ENCODE results near the gene GARIN5A.

Gene GARIN5A

DNA sequence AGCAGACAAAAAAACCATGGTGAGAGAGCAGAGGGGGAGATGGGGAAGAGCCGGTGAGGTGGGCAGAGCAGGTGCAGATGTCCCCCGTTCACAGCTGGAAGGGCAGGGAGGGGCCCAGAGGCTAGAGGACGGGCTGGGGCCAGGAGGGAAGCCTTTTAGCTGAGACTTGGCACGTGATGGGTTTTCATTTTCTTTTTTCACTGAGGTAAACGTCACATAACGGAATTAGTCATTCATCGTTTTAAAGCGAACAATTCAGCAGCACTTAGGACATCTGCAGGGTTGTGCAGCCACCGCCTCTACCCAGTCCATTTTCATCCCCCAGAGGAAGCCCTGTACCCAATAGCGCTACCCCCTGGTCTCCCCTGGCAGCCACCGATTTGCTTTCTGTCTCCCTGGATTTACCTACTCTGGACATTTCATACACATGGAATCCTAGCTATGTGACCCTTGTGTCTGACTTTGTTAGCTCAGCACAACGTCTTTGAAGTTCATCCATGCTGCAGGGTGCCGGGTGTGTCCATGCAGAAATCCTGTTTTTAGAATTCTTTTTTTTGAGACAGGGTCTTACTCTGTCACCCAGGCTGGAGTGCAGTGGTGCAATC, 16.4 kb downstream of the GARIN5A start:
- peaks cover 14% of the 10 kb centered on the region for H3F3A ChIP-seq (ENCODE audit: control insufficient read depth, insufficient read depth)
- H3K27ac ChIP-seq (ENCODE audit: low read depth, low read length) = peak overlapping the region; percentile 87
- H3K4me2 ChIP-seq (ENCODE audit: low read length) = peak overlapping the region; percentile 59
- no peaks in the 10 kb centered on the region for H3K9me3 ChIP-seq (ENCODE audit: control insufficient read depth, insufficient read depth, low read length)
- H3K36me3 ChIP-seq (ENCODE audit: control insufficient read depth, low read length) = peaks cover 41% of the 10 kb centered on the region
- H3K27me3 ChIP-seq (ENCODE audit: control insufficient read depth, low read length) = no peaks in the 10 kb centered on the region
- no peaks in the 10 kb centered on the region for H3K9me2 ChIP-seq (replicated peaks; ENCODE audit: control insufficient read depth, low read length)
- peaks cover 27% of the 10 kb centered on the region for H3K4me1 ChIP-seq (ENCODE audit: control insufficient read depth, low read length)
- H3K79me2 ChIP-seq (ENCODE audit: control insufficient read depth, low read length) = no peaks in the 10 kb centered on the region
- H3K4me3 ChIP-seq (ENCODE audit: low read length) = peak overlapping the region; percentile 42
- no peaks in the 10 kb centered on the region for H4K20me1 ChIP-seq (ENCODE audit: control insufficient read depth, insufficient read depth, low read depth, low read length)
- TF ChIP-seq EZH2phosphoT487 (IDR thresholded peaks at IDR 0.05; ENCODE audit: borderline replicate concordance, low read length) (no peak), CTCF (IDR thresholded peaks at IDR 0.05; ENCODE audit: low read depth, low read length, poor library complexity, severe bottlenecking) (peak; percentile 60)

DNA sequence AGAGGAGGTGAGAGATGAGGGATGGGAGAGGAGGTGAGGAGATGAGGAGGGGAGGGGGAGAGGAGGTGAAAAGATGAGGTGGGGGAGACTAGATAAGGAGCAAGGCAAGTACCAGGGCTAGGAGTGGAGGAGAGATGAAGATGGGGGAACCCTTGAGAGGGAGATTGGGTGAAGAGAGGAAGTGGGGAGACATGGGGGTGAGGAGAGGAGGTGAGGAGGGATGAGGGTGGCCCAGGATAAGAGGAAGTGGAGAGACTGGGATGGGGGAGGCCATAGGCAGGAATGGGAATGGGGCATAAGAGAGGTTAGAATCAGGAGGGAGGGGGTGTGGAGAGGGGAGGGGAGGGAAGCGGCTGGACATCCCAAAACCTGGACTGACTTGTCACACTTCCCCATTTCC, 17.0 kb downstream of the GARIN5A start:
- H3K36me3 ChIP-seq (ENCODE audit: control insufficient read depth, low read length) = peaks cover 48% of the 10 kb centered on the region
- peak overlapping the region; percentile 59 for H3K4me2 ChIP-seq (ENCODE audit: low read length)
- no peaks in the 10 kb centered on the region for H3K79me2 ChIP-seq (ENCODE audit: control insufficient read depth, low read length)
- peaks cover 14% of the 10 kb centered on the region for H3F3A ChIP-seq (ENCODE audit: control insufficient read depth, insufficient read depth)
- H4K20me1 ChIP-seq (ENCODE audit: control insufficient read depth, insufficient read depth, low read depth, low read length) = no peaks in the 10 kb centered on the region
- no peaks in the 10 kb centered on the region for H3K9me2 ChIP-seq (replicated peaks; ENCODE audit: control insufficient read depth, low read length)
- peak overlapping the region; percentile 42 for H3K4me3 ChIP-seq (ENCODE audit: low read length)
- peak overlapping the region; percentile 87 for H3K27ac ChIP-seq (ENCODE audit: low read depth, low read length)
- H3K27me3 ChIP-seq (ENCODE audit: control insufficient read depth, low read length) = no peaks in the 10 kb centered on the region
- no peak for TF ChIP-seq CTCF (IDR thresholded peaks at IDR 0.05; ENCODE audit: low read depth, low read length, poor library complexity, severe bottlenecking)
- TF ChIP-seq EZH2phosphoT487 (IDR thresholded peaks at IDR 0.05; ENCODE audit: borderline replicate concordance, low read length) = no peak
- peaks cover 27% of the 10 kb centered on the region for H3K4me1 ChIP-seq (ENCODE audit: control insufficient read depth, low read length)
- H3K9me3 ChIP-seq (ENCODE audit: control insufficient read depth, insufficient read depth, low read length) = no peaks in the 10 kb centered on the region

DNA sequence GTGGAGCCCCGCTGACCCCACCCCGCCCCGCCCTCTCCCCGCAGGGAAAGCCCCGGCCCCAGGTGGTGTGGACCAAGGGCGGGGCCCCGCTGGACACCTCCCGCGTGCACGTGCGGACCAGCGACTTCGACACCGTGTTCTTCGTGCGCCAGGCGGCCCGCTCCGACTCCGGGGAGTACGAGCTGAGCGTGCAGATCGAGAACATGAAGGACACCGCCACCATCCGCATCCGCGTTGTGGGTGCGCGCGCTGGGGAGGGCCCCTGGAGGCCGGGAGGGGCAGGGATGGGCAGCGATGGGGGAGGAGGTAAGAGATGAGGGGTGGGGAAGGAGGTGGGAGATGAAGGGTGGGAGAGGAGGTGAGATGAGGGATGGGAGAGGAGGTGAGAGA, 17.6 kb downstream of the GARIN5A start:
- H3K27ac ChIP-seq (ENCODE audit: low read depth, low read length) = 0 out of 2 replicates have a peak overlapping the region, but pooled peaks have one; percentile 87
- TF ChIP-seq CTCF (IDR thresholded peaks at IDR 0.05; ENCODE audit: low read depth, low read length, poor library complexity, severe bottlenecking) (no peak), EZH2phosphoT487 (IDR thresholded peaks at IDR 0.05; ENCODE audit: borderline replicate concordance, low read length) (no peak)
- no peak overlapping the region for H3K4me3 ChIP-seq (ENCODE audit: low read length)

More for the DNA sequence above, 17.6 kb downstream of the GARIN5A start:
- no peaks in the 10 kb centered on the region for H3K79me2 ChIP-seq (ENCODE audit: control insufficient read depth, low read length)
- H4K20me1 ChIP-seq (ENCODE audit: control insufficient read depth, insufficient read depth, low read depth, low read length) = no peaks in the 10 kb centered on the region
- H3K4me1 ChIP-seq (ENCODE audit: control insufficient read depth, low read length) = peaks cover 27% of the 10 kb centered on the region
- peaks cover 46% of the 10 kb centered on the region for H3K36me3 ChIP-seq (ENCODE audit: control insufficient read depth, low read length)
- H3K9me3 ChIP-seq (ENCODE audit: control insufficient read depth, insufficient read depth, low read length) = no peaks in the 10 kb centered on the region
- H3K4me2 ChIP-seq (ENCODE audit: low read length) = no peak overlapping the region
- H3K9me2 ChIP-seq (replicated peaks; ENCODE audit: control insufficient read depth, low read length) = no peaks in the 10 kb centered on the region
- H3F3A ChIP-seq (ENCODE audit: control insufficient read depth, insufficient read depth) = peaks cover 14% of the 10 kb centered on the region
- no peaks in the 10 kb centered on the region for H3K27me3 ChIP-seq (ENCODE audit: control insufficient read depth, low read length)

Data from DOHH2 (cell line).